Activated naive CD4-positive, alpha-beta T cell treated with Interleukin-2 at 50 U/mL for 16 hours (primary cell): ENCODE data around the gene TFAP2A.

Source experiments
- DNase-seq: peaks from one replicate; pipeline ENCODE4 v3.0.0-alpha.2; 2020

The TFAP2A gene

DNA sequence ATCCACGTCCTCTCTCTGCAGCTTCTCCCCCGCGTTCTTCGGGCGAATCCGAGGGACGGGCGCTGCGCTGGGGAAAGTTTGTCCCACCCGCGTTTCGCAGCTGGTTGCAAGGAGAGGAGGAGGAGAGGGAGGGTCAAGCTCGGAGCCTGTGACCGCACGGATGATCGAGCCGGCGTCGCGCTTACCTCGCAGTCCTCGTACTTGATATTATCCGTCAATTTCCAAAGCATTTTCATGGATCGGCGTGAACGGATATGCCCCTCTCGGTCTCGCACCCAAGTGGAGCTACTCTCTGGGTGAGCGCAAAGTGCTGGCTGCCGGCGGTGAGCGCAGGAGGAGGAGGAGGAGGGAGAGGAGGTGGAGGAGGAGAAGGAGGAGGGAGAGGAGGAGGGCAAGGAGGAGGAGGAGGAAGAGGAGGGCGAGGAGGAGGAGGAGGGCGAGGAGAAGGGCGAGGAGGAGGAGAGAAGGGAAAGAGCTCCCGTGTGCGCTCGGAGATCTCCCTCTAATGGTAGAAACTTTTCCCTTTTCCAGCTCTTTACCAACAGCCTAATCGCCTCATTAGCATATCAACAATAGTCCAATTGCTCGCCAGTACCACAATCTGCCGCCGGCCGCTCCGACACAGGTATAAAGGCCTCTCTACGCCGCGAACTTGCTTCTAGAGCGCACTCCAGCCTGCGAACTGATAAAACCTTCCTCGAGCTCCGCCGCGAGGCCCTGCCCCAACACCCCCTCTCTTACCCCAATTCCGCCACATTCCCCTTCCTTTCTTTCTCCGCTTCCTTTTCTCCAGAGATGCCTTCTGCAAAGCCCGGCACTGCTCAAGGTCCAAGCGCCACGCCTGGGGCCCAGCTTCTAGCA is at the start of gene TFAP2A:
Gene TFAP2A, minus strand, starts transcription at position 319 of the 861 bp plus-strand sequence. Its CDS starts 83 bp downstream, at position 236.
- DNase-seq: no peak

GRCh38 chr6:10463491-10464481 is 48.9 kb upstream of the TFAP2A start:
- no peak for DNase-seq

GRCh38 chr6:10463040-10463439 is 48.2 kb upstream of the TFAP2A start:
- DNase-seq: no peak

DNA sequence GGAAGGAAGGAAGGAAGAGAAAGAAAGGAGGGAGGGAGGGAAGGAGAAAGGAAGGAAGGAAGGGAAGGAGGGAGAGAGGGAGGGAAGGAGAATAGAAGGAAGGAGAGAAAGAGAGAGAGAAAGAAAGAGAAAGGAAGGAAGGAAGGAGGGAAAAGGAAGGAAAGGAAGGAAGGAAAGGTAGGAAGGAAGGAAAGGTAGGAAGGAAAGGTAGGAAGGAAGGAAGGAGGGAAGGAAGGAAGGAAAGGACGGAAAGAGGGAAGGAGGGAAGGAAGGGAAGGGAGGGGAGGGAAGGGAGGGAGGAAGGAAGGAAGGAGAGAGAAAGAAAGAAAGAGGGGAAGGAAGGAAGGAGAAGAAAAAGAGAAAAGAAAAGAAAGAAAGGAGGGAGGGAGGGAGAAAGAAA is 47.0 kb upstream of the TFAP2A start:
- no peak for DNase-seq

- no peak for DNase-seq
Measured at GRCh38 chr6:10460096-10460495, 45.2 kb upstream of the TFAP2A start.

DNA sequence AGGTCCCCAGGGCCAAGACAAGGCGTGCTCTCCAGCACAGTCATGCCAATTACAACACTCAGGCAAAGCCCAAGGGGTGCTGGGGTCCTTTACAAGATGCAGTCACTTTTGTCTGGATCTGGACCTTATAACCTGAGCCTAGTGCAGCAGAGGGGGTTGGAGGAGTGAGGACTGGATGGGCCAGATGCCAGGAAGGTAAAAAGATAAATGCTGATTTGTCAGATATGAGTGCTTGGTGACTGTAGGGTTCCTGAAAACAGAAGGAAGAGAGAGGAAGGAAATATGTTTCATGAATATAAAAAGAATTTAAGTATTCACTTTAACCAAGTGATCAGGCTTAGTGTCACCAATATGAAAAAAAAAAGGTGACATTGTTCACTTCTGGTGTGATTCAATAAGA is 43.4 kb upstream of the TFAP2A start:
- no peak for DNase-seq

- no peak for DNase-seq
Measured at GRCh38 chr6:10453596-10453995, 38.7 kb upstream of the TFAP2A start.

DNA sequence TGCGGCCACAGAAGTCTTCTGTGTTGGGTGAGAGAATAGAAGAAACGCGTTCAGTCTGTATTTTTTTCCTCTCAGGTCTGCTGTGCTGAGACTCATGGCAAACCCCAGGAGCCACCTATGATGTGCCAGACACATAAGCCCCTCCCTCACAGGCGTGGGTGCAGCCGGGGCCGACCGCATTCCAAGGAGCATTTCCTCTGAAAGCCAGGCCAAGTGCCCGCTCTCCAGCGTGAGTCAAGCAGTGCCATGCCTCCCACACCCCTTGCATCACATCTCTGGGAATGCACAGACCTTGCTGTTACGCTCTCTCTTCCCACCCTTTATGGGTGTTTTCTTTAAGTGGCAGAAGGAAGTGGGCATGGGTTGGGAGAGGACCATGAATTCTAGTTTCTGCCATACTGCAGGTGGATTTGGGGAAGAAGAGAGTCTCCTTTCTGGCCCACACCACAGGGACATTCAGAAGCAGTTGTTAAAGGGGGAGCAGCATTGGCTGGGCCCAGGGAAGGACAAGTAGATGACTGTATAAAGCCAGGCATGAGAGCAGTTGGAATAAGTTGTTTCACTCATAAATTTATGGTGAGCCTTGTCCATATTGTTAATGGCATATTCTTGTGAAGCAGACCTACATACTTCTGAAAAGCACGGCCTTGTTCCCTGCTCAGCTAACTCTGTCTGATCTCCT is 37.1 kb upstream of the TFAP2A start:
- DNase-seq: no peak

- no peak for DNase-seq
Measured at GRCh38 chr6:10451394-10451793, 36.5 kb upstream of the TFAP2A start.

DNA sequence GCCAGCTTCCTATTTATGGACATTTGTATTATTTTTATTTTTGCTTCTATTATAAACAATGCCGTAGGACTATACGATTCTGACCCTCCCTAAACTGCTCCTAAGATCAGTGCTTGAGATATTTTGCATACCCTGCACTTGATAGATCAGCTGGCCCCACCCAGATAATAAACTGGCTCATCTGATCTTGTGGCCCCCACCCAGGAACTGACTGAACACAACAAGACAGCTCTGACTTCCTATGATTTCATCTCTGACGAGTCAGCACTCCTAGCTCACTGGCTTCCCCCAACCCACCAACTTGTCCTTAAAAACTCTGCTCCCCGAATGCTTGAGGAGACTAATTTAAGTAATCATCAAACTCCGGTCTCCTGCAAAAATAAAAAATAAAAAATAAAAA is 34.9 kb upstream of the TFAP2A start:
- DNase-seq: no peak

GRCh38 chr6:10448096-10448495 is 33.2 kb upstream of the TFAP2A start:
- DNase-seq: no peak

DNA sequence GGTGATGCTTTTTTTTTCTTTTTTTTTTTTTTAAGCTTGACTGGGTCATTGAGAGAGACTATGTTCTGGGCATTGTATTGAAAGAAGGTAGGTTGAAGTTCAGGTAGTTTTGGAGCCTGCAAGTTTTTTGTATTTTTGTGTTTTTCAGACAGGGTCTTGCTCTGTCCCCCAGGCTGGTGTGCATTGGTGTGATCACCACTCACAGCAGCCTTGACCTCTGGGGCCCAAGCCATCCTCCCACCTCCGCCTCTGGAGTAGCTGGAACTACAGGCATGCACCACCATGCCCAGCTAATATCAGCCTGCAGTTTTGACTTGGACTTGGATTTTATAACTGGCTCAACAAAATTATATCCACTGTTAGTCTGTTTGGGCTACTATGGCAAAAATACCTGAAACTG is 31.7 kb upstream of the TFAP2A start:
- no peak for DNase-seq

GRCh38 chr6:10441655-10442009 is 26.8 kb upstream of the TFAP2A start:
- no peak for DNase-seq

GRCh38 chr6:10441004-10441654 is 26.3 kb upstream of the TFAP2A start:
- DNase-seq: no peak

GRCh38 chr6:10437891-10438290 is 23.0 kb upstream of the TFAP2A start:
- no peak for DNase-seq

DNA sequence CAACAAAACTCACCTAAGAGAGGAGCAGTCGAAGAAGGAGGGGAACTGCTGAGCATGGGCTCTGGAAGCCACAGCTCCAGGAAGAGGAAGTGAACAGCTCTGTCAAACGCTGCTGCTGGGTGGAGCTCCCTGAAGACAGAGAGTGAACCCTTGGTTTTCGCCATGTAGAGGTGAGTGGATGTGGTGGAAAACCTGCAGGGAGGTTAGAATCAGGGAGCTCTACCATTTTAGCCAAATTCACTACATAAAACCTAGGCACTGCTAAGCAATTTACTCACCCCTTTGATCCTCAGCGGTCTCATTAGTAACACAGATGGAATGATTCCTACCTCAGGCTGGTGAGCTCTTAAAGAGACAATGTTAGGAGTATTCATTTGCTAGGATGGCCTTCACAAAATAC is 19.4 kb upstream of the TFAP2A start:
- no peak for DNase-seq

DNA sequence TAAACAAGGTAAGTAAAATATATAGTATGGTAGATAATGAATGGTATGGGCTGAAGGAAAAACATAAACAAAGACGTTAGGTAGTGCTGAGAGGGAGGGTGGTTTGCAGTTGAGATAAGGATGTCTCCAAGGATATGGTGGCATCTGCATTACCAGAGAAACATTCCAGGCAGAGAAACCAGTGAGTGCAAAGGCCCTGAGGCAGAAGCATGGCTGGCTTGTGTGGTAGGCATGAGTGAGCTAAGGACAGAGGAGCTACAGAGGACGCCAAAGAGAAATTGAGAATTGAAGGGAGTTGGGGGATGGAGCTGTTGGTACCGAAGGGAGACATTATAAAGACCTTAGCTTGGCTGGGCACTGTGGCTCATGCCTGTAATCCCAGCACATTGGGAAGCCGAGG is 18.4 kb upstream of the TFAP2A start:
- no peak for DNase-seq

- DNase-seq: no peak
Measured at GRCh38 chr6:10431423-10432164, 16.7 kb upstream of the TFAP2A start.

DNA sequence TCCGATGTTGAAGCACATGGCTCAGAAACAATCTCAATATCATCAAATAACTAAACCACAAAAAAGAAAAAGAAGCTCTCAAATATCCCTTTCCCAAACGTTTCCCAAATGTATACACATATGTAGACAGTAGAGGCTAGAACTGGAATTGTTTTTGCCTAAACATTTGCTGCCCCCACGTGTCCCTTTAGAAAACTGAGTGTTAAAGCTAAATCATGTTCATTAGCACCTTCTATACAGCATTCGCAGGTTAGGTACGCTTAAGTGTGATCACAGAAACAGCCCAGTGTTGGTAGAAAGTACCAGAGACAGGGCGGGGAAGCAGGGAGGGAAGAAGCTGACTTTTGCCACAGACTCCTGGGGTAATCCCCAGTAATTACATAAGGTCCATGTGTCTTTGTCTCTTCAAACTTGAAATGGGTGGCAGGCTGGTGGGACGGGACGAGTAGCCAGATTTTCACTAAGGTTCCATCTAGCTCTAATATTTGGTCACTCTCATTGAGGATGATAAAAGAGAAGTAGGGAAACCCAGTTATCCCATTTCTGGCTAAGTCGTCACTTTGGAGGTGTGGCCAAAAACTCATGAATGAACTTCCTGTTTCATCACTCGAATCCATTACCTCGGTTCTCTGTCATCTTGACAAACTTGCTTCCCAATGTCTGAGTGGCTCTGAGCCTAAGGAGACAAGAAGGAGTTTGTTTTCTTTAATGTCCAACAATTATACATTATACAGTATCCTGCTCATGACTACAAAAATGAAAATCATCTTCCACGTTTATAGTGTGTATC is 15.0 kb upstream of the TFAP2A start:
- no peak for DNase-seq

DNA sequence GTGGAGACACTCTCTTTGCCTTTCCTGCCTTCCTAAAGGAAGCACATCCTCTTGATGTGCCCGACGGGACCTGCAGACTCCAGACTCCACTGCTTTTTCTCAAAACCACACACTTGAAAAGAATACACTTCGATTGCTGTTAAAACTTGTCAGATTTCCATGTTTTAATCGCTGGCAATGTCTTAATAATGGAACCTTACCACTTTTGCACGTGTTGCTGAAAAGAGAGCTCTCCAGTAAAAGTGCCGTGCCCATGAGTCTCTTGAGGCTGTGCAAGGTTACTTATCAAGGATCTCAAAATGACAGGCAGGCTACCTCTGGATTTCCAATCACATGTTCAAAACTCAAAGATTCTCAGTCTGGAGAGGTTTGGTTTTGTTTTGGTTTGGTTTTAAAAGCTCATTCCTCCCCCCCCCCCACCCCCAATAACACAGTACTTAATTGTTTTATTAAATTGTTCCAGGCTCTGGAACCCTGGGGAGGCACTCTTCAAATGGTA is 12.0 kb upstream of the TFAP2A start:
- DNase-seq: no peak
